Vagina (tissue), 2 donors: Measurements from ENCODE around the gene PDLIM4.

Experiments used
- POLR2A ChIP-seq, 2 donors: fragments of 450-650 bp; IDR thresholded peaks; one replicate each; pipeline ENCODE4 v1.6.1; 2017; ENCODE audit warnings: antibody characterized with exemption in 2 of 2, mild to moderate bottlenecking in 2 of 2, moderate library complexity in 2 of 2
- POLR2AphosphoS5 ChIP-seq, 2 donors: sonication (generic); formaldehyde crosslinking; IDR thresholded peaks; one replicate each; pipeline ENCODE4 v1.9.0; 2017; ENCODE audit warnings: antibody characterized with exemption in 2 of 2, mild to moderate bottlenecking in 2 of 2, low read depth in 1 of 2; ENCODE audit not compliant: insufficient read depth in 1 of 2

DNA sequence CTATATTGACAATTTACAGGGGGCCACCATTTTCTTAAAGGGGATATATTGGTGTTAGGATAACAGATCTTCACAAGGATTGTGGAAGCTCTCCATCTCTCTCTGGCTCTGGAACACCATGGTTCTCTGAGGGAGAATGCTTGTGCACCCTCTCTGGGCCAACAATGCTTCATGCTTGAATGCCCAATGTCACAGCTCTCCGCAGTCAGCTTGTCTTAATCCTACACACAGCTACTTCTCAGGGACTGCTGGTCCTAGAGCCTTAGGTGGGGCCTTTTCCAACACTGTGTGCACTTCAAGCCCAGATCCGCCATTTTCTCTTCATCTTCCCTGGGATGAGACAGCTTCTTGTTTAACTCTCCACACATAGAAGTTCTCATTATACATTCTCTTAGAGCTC is 6.9 kb upstream of the PDLIM4 start:
- no peak for TF ChIP-seq POLR2AphosphoS5 (IDR thresholded peaks at IDR 0.05; ENCODE audit: insufficient read depth in 1 of 2, low read depth in 1 of 2)
- TF ChIP-seq POLR2A (IDR thresholded peaks at IDR 0.05): no peak
